ENCODE data around the gene ATP9B.

DNA sequence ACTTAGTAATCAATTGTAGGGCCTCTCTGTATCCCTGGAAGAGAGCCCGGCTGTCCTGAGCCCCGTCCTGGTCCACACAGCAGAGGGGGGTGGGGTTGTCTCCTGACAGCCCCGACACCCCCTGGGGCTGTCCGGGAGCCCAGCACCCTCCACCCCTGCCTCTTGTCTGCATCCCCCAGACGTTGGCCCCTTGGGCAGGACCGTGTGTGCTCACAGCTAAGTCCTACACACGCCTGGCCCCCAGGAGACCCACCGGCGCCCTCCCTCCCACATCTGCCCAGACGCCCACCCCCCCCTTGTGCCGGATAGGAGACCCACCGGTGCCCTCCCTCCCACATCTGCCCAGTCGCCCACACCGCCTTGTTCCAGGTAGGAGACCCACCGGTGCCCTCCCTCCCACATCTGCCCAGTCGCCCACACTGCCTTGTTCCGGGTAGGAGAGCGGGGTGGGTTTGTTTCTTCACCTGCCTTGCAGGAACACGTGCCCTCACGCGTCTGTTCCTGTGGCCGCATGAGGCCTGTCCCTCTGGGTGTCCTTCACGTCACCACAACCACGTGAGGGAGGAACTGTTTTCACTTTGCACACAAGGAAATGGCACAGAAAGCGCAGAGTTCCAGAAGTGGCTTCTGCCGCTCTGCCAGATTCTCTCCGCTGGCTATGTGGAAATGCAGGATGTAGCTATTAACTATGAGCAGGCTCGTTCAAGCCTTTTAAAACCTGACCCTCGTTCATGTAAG lies 265.5 kb downstream of the ATP9B start:
- TF ChIP-seq, protein P1, sequence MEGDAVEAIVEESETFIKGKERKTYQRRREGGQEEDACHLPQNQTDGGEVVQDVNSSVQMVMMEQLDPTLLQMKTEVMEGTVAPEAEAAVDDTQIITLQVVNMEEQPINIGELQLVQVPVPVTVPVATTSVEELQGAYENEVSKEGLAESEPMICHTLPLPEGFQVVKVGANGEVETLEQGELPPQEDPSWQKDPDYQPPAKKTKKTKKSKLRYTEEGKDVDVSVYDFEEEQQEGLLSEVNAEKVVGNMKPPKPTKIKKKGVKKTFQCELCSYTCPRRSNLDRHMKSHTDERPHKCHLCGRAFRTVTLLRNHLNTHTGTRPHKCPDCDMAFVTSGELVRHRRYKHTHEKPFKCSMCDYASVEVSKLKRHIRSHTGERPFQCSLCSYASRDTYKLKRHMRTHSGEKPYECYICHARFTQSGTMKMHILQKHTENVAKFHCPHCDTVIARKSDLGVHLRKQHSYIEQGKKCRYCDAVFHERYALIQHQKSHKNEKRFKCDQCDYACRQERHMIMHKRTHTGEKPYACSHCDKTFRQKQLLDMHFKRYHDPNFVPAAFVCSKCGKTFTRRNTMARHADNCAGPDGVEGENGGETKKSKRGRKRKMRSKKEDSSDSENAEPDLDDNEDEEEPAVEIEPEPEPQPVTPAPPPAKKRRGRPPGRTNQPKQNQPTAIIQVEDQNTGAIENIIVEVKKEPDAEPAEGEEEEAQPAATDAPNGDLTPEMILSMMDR (IDR thresholded peaks at IDR 0.05), result no peak
- no peak for TF ChIP-seq POLR2A (IDR thresholded peaks at IDR 0.05)
